HEK293T (cell line): ENCODE results near the gene C3orf70.

Source experiments
- CTCF ChIA-PET: fragments of 350-600 bp; formaldehyde crosslinking; extraction: SDS; loops from one replicate; lab custom pipeline; 2021; ENCODE audit warnings: antibody characterized with exemption, inconsistent platforms; lab: Yijun Ruan, JAX
- POLR2A ChIA-PET: fragments of 350-600 bp; formaldehyde crosslinking; extraction: SDS; loops from one replicate; lab custom pipeline; 2020; ENCODE audit warnings: antibody characterized with exemption, inconsistent platforms; lab: Yijun Ruan, JAX
- DNase-seq: peaks from one replicate; pipeline ENCODE4 v3.0.0; 2012; ENCODE audit warnings: mixed read lengths; ENCODE audit errors: extremely low spot score
- ARNT ChIP-seq: fragments of 450-650 bp; IDR thresholded peaks from 2 replicates; pipeline ENCODE4 v1.6.1; 2017; ENCODE audit warnings: mild to moderate bottlenecking
- BHLHE40 ChIP-seq: fragments of 450-650 bp; IDR thresholded peaks from 2 replicates; pipeline ENCODE4 v1.6.1; 2016; ENCODE audit warnings: mild to moderate bottlenecking, moderate library complexity, borderline replicate concordance
- CTBP1 ChIP-seq: fragments of 450-650 bp; IDR thresholded peaks from 2 replicates; pipeline ENCODE4 v1.6.1; 2016; ENCODE audit warnings: borderline replicate concordance
- ELF4 ChIP-seq: fragments of 450-650 bp; IDR thresholded peaks from 2 replicates; pipeline ENCODE4 v1.6.1; 2017; ENCODE audit warnings: antibody characterized with exemption
- FOXA1 ChIP-seq: fragments of 450-650 bp; IDR thresholded peaks from 2 replicates; pipeline ENCODE4 v1.6.1; 2016; ENCODE audit warnings: mild to moderate bottlenecking
- FOXK2 ChIP-seq: fragments of 450-650 bp; IDR thresholded peaks from 2 replicates; pipeline ENCODE4 v1.6.1; 2016; ENCODE audit warnings: mild to moderate bottlenecking
- FOXM1 ChIP-seq: fragments of 450-650 bp; IDR thresholded peaks from 2 replicates; pipeline ENCODE4 v1.6.1; 2017; ENCODE audit warnings: mild to moderate bottlenecking, borderline replicate concordance
- HDGF ChIP-seq: fragments of 450-650 bp; IDR thresholded peaks from 2 replicates; pipeline ENCODE4 v1.6.1; 2017; ENCODE audit warnings: antibody characterized with exemption, borderline replicate concordance
- L3MBTL2 ChIP-seq: fragments of 450-650 bp; conservative IDR thresholded peaks from 2 replicates; pipeline ENCODE4 v1.6.1; 2016; ENCODE audit warnings: mild to moderate bottlenecking
- LEF1 ChIP-seq: fragments of 450-650 bp; IDR thresholded peaks from 2 replicates; pipeline ENCODE4 v1.6.1; 2017; ENCODE audit warnings: mild to moderate bottlenecking, borderline replicate concordance
- NFRKB ChIP-seq: fragments of 450-650 bp; IDR thresholded peaks from 2 replicates; pipeline ENCODE4 v1.6.1; 2016; ENCODE audit warnings: mild to moderate bottlenecking, moderate library complexity
- SP1 ChIP-seq: fragments of 450-650 bp; IDR thresholded peaks from 2 replicates; pipeline ENCODE4 v1.6.1; 2017
- SUZ12 ChIP-seq: fragments of 450-650 bp; IDR thresholded peaks from 2 replicates; pipeline ENCODE4 v1.6.1; 2016; ENCODE audit warnings: mild to moderate bottlenecking
- TARDBP ChIP-seq: fragments of 450-650 bp; IDR thresholded peaks from 2 replicates; pipeline ENCODE4 v1.6.1; 2016
- ZNF384 ChIP-seq: fragments of 450-650 bp; IDR thresholded peaks from 2 replicates; pipeline ENCODE4 v1.6.1; 2016
- TF ChIP-seq, protein P1 (sequence below): fragments of 450-650 bp; IDR thresholded peaks from 2 replicates; pipeline ENCODE4 v1.6.1; 2016

C3orf70 gene

DNA sequence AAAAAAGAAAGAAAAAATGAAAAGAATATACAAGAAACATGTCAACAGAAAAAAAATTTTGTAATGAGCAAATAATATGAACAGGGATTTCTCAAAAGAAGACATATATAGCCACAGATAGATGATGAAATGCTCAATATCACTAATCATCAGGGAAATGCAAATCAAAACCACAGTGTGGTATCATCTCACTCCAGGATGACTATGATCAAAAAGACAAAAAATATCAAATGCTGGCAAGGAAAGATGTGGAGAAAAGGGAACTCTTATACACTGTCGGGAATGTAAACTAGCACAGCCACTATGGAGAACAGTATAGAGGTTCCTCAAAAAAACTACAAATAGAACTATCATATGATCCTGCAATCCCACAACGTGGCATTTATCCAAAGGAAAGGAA lies 94.1 kb downstream of the C3orf70 start:
- TF ChIP-seq FOXK2 (no peak), FOXM1 (no peak), ARNT (no peak), FOXA1 (no peak), TARDBP (no peak), BHLHE40 (no peak), NFRKB (no peak), L3MBTL2 (no peak), SP1 (no peak), HDGF (no peak), CTBP1 (no peak), ELF4 (no peak), SUZ12 (no peak), LEF1 (no peak), ZNF384 (no peak)
- TF ChIP-seq, protein P1, sequence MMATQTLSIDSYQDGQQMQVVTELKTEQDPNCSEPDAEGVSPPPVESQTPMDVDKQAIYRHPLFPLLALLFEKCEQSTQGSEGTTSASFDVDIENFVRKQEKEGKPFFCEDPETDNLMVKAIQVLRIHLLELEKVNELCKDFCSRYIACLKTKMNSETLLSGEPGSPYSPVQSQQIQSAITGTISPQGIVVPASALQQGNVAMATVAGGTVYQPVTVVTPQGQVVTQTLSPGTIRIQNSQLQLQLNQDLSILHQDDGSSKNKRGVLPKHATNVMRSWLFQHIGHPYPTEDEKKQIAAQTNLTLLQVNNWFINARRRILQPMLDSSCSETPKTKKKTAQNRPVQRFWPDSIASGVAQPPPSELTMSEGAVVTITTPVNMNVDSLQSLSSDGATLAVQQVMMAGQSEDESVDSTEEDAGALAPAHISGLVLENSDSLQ, result no peak
- DNase-seq, result no peak
- ChIA-PET CTCF (no interaction called here), POLR2A (no interaction called here)

DNA sequence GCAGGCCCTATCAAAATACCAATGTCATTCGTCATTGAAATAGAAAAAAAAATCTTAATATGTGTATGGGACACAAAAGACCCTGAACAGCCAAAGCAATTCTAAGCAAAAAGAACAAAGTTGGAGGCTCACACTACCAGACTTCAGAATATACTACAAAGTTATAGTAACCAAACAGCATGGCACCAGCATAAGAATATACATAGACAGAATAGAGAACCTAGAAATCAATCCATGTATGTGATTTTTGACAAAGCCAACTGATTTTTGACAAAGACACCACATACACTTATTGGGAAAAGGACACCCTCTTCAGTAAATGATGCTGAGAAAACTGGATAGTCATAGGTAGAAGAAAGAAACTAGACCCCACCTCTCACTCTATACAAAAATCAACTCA lies 95.0 kb downstream of the C3orf70 start:
- CTCF ChIA-PET, result no interaction called here
- TF ChIP-seq ELF4, result no peak
- TF ChIP-seq HDGF, result no peak
- POLR2A ChIA-PET, result no interaction called here
- no peak for DNase-seq

DNA sequence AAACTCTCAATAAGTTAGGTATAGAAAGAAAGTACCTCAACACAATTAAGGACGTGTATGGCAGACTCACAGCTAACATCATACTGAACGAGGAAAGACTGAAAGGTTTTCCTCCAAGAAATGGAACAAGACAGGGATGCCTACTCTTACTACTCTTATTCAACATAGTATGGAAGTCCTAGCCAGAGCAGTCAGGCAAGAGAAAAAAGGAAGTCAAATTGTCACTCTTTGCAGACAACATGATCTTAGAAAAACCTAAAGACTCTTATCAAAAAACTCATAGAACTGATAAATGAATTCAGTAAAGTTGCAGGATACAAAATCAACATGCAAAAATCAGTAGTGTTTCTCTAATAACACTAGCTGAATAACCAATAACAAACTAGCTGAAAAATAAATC lies 96.0 kb downstream of the C3orf70 start:
- no peak for DNase-seq
- POLR2A ChIA-PET, result no interaction called here
- TF ChIP-seq ELF4 (no peak), NFRKB (no peak), ARNT (no peak), TARDBP (no peak), FOXM1 (no peak), SP1 (no peak), CTBP1 (no peak), BHLHE40 (no peak), HDGF (no peak), L3MBTL2 (no peak), SUZ12 (no peak), ZNF384 (no peak), LEF1 (no peak)
- TF ChIP-seq, protein P1, result no peak
- CTCF ChIA-PET, result no interaction called here

DNA sequence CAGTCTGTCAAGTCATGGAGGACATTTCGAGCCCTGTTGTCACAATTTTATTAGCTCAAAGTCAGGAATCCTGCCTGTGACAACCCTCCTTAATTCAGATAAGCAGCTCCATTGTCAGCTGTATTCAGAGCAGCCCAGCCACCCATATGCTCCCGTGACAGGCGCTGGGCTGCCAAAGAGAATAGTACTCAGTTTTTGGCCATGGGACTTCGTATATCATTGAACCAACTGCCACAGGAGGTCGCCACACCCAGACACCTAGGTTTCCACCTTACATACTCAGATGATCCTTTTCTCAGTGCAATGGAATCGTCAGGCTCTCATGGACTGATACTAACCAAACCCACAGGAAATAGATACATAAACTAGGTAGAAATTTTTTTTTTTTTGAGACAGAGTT lies 100.2 kb downstream of the C3orf70 start:
- CTCF ChIA-PET, result no interaction called here
- TF ChIP-seq HDGF (no peak), ELF4 (no peak), LEF1 (no peak), FOXA1 (no peak), NFRKB (no peak), L3MBTL2 (no peak)
- DNase-seq, result no peak
- POLR2A ChIA-PET, result no interaction called here

DNA sequence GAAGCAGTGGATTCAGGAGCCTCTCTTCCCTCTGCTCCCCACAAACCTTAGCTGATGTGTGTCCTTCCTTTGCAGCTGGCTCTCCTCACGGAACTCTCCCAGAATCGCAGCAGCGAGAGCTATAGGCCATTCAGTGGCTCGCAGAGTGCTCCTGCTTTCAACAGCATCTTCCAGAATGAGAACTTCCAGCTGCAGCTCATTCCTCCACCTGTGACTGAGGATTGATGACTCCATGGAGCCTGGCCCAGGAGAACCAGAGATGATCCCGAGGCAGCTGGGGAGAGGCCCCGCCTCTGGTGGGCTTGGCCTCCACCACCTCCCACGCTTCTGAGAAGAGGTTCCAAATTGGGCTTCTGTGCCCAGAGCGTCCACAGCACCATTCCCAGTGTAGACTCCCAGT lies 101.1 kb downstream of the C3orf70 start:
- no peak for TF ChIP-seq FOXA1
- no peak for TF ChIP-seq ARNT
- TF ChIP-seq BHLHE40, result no peak
- TF ChIP-seq SP1, result no peak
- no peak for TF ChIP-seq ZNF384
- no peak for TF ChIP-seq FOXM1
- no peak for TF ChIP-seq NFRKB
- no peak for TF ChIP-seq TARDBP
- TF ChIP-seq LEF1, result no peak
- ChIA-PET POLR2A (no interaction called here), CTCF (interaction anchor here (0.6 kb wide), 1 partner anchor 117 kb away, joined by 3 read pairs; no protein-coding TSS in a partner anchor)
- DNase-seq, result no peak

DNA sequence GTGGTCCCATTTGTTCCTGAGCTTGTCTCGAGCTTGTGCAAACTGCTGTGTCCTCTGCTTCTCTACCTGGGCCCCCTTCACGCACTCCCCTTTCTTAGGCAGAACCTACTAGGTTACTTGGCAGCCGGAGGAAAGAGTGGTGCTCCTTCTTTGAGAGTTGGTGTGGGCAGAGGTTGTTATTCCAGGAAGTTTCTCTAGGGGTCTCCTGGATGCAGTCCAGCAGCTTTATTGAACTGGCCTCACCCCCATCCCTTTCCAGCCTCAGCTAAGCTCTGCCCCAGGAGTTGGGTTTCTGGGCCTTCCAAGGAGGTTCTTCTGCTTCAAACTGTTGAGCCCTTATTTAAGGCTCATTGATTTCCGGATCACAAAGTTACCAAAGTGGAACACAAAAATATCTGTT lies 103.2 kb downstream of the C3orf70 start:
- ChIA-PET POLR2A (no interaction called here), CTCF (no interaction called here)
- no peak for DNase-seq
- TF ChIP-seq FOXM1 (no peak), FOXA1 (no peak), SP1 (no peak), ARNT (no peak), ZNF384 (no peak), BHLHE40 (no peak), NFRKB (no peak), CTBP1 (no peak), LEF1 (no peak)
- TF ChIP-seq, protein P1, result no peak

DNA sequence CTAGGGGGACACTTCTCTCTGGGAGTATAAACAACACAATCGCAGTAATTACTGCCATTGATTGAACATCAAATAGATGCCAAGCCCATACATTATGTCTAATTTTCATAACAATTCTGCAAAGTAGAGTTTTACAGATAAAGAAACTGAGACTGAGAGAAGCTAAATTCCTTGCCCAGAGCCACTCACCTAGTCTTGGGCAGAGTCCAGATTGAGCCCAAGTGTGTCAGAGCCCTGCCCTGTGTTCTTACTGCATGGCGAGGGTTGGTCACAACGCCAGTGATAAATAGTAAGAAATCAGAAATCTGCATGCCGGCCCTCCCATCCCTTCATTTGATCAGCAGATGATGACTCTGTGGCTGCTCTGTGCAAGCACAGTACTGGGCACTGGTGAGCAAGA lies 106.3 kb downstream of the C3orf70 start:
- no peak for DNase-seq
- ChIA-PET POLR2A (no interaction called here), CTCF (no interaction called here)
- TF ChIP-seq ELF4 (no peak), ZNF384 (no peak), ARNT (no peak), SP1 (no peak), L3MBTL2 (no peak), NFRKB (no peak), FOXM1 (no peak)
- TF ChIP-seq, protein P1, result no peak
